HepG2 (cell line): ENCODE data around the gene SIAH1. TPM values are rescaled to one million over a fixed set of nuclear protein-coding genes. Genes with fewer than 3 reads are reported as not detected.

ENCODE experiments used
- ATAC-seq: fragments of 200-7000 bp; cut with Tn5 transposase; 3 replicates; pipeline ENCODE4 v1.9.1; 2020; ENCODE audit warnings: mild to moderate bottlenecking, moderate library complexity
- BruUV-seq: library from RNA; stranded (reverse); fragments of 400-500 nt; replicated peaks from 2 replicates; lab custom pipeline; 2021; lab: Mats Ljungman, UMichigan
- CTCF ChIA-PET: fragments of 300-600 bp; formaldehyde crosslinking; extraction: SDS; loops from one replicate; lab custom pipeline; 2021; ENCODE audit warnings: low total read pairs, inconsistent platforms, low intra/inter-chr PET ratio; lab: Yijun Ruan, JAX
- POLR2A ChIA-PET: fragments of 350-600 bp; sonication (Branson Sonifier 250); formaldehyde crosslinking; loops from one replicate; lab custom pipeline; 2020; ENCODE audit warnings: antibody characterized with exemption, inconsistent platforms; lab: Yijun Ruan, JAX
- DNase-seq: peaks from one replicate; pipeline ENCODE4 v3.0.0-alpha.2; 2015; ENCODE audit warnings: low spot score
- FAIRE-seq: peaks from 3 replicates; lab custom pipeline; 2011; peaks lifted over from hg19 to GRCh38; lab: Jason Lieb, UNC
- H2AFZ ChIP-seq: one replicate; pipeline ENCODE4 v1.6.1; 2011; ENCODE audit warnings: low read length, inconsistent platforms
- H3K27ac ChIP-seq: fragments of 300-600 bp; 3 replicates; pipeline ENCODE4 v1.8.0; 2011; ENCODE audit warnings: mixed run types, mild to moderate bottlenecking, mixed read lengths, low read length, inconsistent platforms; ENCODE audit not compliant: insufficient read depth; ENCODE audit errors: extremely low read length
- H3K27me3 ChIP-seq, 2 experiments: fragments of 200-600 bp in 1 of 2; 2 replicates in 1 of 2; 3 replicates in 1 of 2; pipeline versions ENCODE4 v1.6.0 to v1.8.0; 2011; ENCODE audit warnings: low read length in 2 of 2, mild to moderate bottlenecking in 2 of 2, moderate library complexity in 2 of 2, inconsistent platforms in 1 of 2; ENCODE audit not compliant: insufficient read depth in 2 of 2, control insufficient read depth in 1 of 2
- H3K36me3 ChIP-seq, 2 experiments: fragments of 200-600 bp in 1 of 2; replicated peaks in 1 of 2; 2 replicates in 1 of 2; 3 replicates in 1 of 2; pipeline versions ENCODE4 v1.5.1 to v1.8.0; 2011; ENCODE audit warnings: low read length in 2 of 2, inconsistent platforms in 1 of 2; ENCODE audit not compliant: insufficient read depth in 2 of 2, control insufficient read depth in 1 of 2
- H3K4me1 ChIP-seq: 2 replicates; pipeline ENCODE4 v1.5.1; 2012; ENCODE audit warnings: low read length, inconsistent platforms; ENCODE audit not compliant: insufficient read depth
- H3K4me2 ChIP-seq: 2 replicates; pipeline ENCODE4 v1.6.0; 2011; ENCODE audit warnings: low read depth, low read length, inconsistent platforms
- H3K4me3 ChIP-seq, 3 experiments: fragments of 200-600 bp in 1 of 3; sonication (generic), shearing (Covaris generic) in 1 of 3; replicated peaks in 1 of 3; 2 replicates each; pipeline ENCODE4 v1.5.1; 2011 to 2016; ENCODE audit warnings: low read length in 3 of 3, inconsistent platforms in 2 of 3, low read depth in 2 of 3, mild to moderate bottlenecking in 2 of 3, control low read depth in 1 of 3, mixed read lengths in 1 of 3; ENCODE audit not compliant: insufficient read depth in 1 of 3
- H3K79me2 ChIP-seq: one replicate; pipeline ENCODE4 v1.6.1; 2011; ENCODE audit warnings: low read length, inconsistent platforms; ENCODE audit not compliant: insufficient read depth
- H3K9ac ChIP-seq: 2 replicates; pipeline ENCODE4 v1.6.0; 2011; ENCODE audit warnings: mild to moderate bottlenecking, low read depth, low read length, inconsistent platforms; ENCODE audit not compliant: insufficient read depth
- H3K9me3 ChIP-seq: 2 replicates; pipeline ENCODE4 v1.5.1; 2012; ENCODE audit warnings: mild to moderate bottlenecking, low read length
- H4K20me1 ChIP-seq: 2 replicates; pipeline ENCODE4 v1.6.0; 2011; ENCODE audit warnings: inconsistent platforms, mild to moderate bottlenecking, low read length, moderate library complexity; ENCODE audit not compliant: insufficient read depth
- NKX3-1 ChIP-seq: sonication (generic); formaldehyde crosslinking; IDR thresholded peaks from 2 replicates; pipeline ENCODE4 v1.5.0; 2020; ENCODE audit warnings: missing genetic modification reagents
- PCBP2 ChIP-seq: fragments of 200-400 bp; formaldehyde crosslinking; optimal IDR thresholded peaks from 2 replicates; pipeline ENCODE3; 2018; ENCODE audit warnings: low read length, low read depth; ENCODE audit not compliant: poor library complexity, severe bottlenecking
- POLR2AphosphoS2 ChIP-seq: IDR thresholded peaks from 2 replicates; pipeline ENCODE4 v1.6.1; 2011; ENCODE audit warnings: low read depth, low read length, improper control_type of control experiment
- RAD21 ChIP-seq: fragments of 450-650 bp; formaldehyde crosslinking; IDR thresholded peaks from 2 replicates; pipeline ENCODE4 v1.5.0; 2020; ENCODE audit warnings: mild to moderate bottlenecking
- YEATS2 ChIP-seq: sonication (generic); formaldehyde crosslinking; IDR thresholded peaks from 2 replicates; pipeline ENCODE4 v1.4.0; 2020; ENCODE audit warnings: missing genetic modification reagents, borderline replicate concordance
- ZBTB1 ChIP-seq: sonication (generic); formaldehyde crosslinking; IDR thresholded peaks from 2 replicates; pipeline ENCODE4 v1.4.0; 2020; ENCODE audit warnings: missing genetic modification reagents, borderline replicate concordance
- ZNF12 ChIP-seq: sonication (generic); formaldehyde crosslinking; IDR thresholded peaks from 2 replicates; pipeline ENCODE4 v1.5.0; 2020; ENCODE audit warnings: missing genetic modification reagents
- ZNF337 ChIP-seq: sonication (generic); formaldehyde crosslinking; IDR thresholded peaks from 2 replicates; pipeline ENCODE4 v1.5.1; 2020; ENCODE audit warnings: missing genetic modification reagents, low read depth, mild to moderate bottlenecking, borderline replicate concordance
- WGBS: methylation state at CpG from one replicate; pipeline ENCODE4 v1.1.6; 2017; ENCODE audit warnings: low lambda C conversion rate; 5-methylcytosine and 5-hydroxymethylcytosine counted together
- in situ Hi-C: cut with HindIII; loops from 2 replicates; pipeline ENCODE4 v1.10.0; 2017; ENCODE audit warnings: low pct_unique_long_range_greater_than_20kb; ENCODE audit not compliant: extremely low pct_ligation_motif_present
- intact Hi-C: fragments of 100-400 bp; cut with micrococcal nuclease; formaldehyde crosslinking; loops from one replicate; pipeline ENCODE4 v1.10.0; 2022; ENCODE audit not compliant: unreplicated experiment
- polyA plus RNA-seq, 8 experiments: library from polyadenylated mRNA; depleted of rRNA in 3 of 8; stranded (reverse) in 7 of 8; unstranded in 1 of 8; fragments of >200 nt; fragmentation: Illumina TruSeq in 4 of 8; extraction: Trizol in 4 of 8; gene quantifications; 2 replicates each; pipeline versions ENCODE4 v1.2.1 to v1.2.3, GENCODE V29; 2011 to 2016; ENCODE audit warnings: low read depth in 4 of 8, missing spikeins in 1 of 8, mixed read lengths in 1 of 8; ENCODE audit not compliant: insufficient read depth in 1 of 8
- total RNA-seq, 5 experiments: library from RNA; depleted of rRNA; stranded (reverse); fragments of >200 nt; fragmentation: Illumina TruSeq; extraction: Trizol; gene quantifications; 2 replicates each; pipeline ENCODE4 v1.2.3, GENCODE V29; 2016; ENCODE audit warnings: low read depth in 1 of 5
- TF ChIP-seq, protein P1 (sequence below): sonication (generic); formaldehyde crosslinking; IDR thresholded peaks from 2 replicates; pipeline ENCODE4 v1.4.0; 2020; ENCODE audit warnings: missing genetic modification reagents, borderline replicate concordance
- TF ChIP-seq, protein P2 (sequence below): IDR thresholded peaks from 2 replicates; pipeline ENCODE4 v1.6.1; 2016; ENCODE audit warnings: missing compliant biosample characterization, missing genetic modification reagents, borderline replicate concordance
- TF ChIP-seq, protein P3 (sequence below): IDR thresholded peaks from 2 replicates; pipeline ENCODE4 v1.6.1; 2018; ENCODE audit warnings: missing genetic modification reagents, mild to moderate bottlenecking, missing compliant biosample characterization
- TF ChIP-seq, protein P4 (sequence below): sonication (generic); formaldehyde crosslinking; IDR thresholded peaks from 2 replicates; pipeline ENCODE4 v1.4.0; 2020; ENCODE audit warnings: missing genetic modification reagents

The SIAH1 gene
- total and polyA plus RNA-seq, 2 of the 13 experiments (the other 11 are each of a cell fraction or from before 2014, with no cell fraction given), result 16.0 to 28.6 TPM

DNA sequence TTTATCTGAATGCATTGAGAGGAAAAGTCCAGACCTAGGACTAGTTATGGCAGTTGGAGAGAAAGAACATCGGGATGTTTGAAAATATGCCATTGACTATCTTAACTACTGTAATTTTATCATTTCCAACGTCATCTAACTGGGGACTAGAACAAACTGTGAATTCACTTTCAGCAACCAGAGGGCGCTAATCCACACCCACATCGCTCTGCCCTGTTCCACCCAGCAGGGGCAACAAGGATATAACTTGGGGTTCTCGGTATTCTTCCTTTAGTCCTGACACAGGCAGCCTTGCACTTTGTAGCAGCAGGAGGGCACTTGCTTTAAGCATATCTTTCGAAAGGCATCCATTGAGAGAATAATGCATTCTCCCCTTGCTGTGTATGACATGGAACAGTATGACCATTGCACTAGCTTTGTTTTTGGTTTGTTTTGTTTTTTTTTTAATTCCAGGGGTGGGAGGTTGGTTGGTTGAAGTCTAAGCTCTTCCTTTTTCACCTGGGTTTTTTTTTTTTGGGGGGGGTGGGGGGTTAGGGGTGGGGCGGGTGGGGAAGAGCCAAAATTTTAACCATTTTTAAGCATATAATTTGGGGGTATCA is 31.5 kb downstream of the SIAH1 start (continued):
- TF ChIP-seq ZNF337 (no peak), RAD21 (CRISPR knock-in tag) (peak; percentile 90), YEATS2 (CRISPR knock-in tag) (peak; percentile 40; the same call in 1 of the 2 replicates), ZNF12 (CRISPR knock-in tag) (0 out of 2 replicates have a peak, but pooled peaks have one; percentile 66)
- TF ChIP-seq, protein P1, sequence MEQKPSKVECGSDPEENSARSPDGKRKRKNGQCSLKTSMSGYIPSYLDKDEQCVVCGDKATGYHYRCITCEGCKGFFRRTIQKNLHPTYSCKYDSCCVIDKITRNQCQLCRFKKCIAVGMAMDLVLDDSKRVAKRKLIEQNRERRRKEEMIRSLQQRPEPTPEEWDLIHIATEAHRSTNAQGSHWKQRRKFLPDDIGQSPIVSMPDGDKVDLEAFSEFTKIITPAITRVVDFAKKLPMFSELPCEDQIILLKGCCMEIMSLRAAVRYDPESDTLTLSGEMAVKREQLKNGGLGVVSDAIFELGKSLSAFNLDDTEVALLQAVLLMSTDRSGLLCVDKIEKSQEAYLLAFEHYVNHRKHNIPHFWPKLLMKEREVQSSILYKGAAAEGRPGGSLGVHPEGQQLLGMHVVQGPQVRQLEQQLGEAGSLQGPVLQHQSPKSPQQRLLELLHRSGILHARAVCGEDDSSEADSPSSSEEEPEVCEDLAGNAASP (CRISPR knock-in tag), result no peak

DNA sequence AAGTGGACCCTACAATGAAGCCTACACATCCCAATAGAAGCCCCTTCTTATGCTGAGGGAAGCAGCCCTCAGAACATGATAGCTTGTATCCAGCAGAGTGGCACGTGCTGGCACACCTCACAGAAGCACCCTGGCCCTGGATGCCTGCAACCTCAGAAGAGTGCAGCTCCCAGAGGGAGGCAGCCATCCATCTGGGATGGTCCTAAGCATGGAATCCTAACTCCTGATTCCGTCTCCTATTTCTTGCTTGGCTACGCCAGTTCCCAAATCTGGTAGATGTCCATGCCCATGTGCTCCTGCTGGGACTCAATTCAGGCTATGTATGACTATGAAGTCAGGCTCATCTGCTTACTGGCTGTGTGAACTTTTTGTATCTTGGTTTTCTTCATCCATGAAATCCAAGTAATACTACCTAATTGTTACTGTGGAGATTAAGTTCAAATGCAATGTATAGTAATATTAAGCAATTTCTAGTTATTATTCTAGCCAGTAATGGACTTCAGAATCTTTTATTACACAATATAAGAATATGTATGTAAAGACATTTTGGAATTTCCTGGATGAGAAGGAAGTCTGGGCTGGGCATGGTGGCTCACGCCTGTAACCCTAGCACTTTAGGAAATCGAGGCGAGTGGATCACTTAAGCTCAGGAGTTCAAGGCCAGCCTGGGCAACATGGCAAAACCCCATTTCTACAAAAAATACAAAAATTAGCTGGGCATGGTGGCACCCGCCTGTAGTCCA is 32.4 kb downstream of the SIAH1 start:
- DNase-seq (no peak), FAIRE-seq (no peak), ATAC-seq (peak; percentile 17; the same call in 2 of the 3 replicates)
- no peaks in the 10 kb centered on the region for H3K4me1 ChIP-seq
- no peak overlapping the region for H2AFZ ChIP-seq
- no peak overlapping the region for H3K27ac ChIP-seq
- intact Hi-C loops (loop anchor here (1.0 to 2.0 kb wide), 4 partner anchors 82 to 270 kb away; no protein-coding TSS in a partner anchor), in situ Hi-C loops (no loop called here)
- no peaks in the 10 kb centered on the region for H4K20me1 ChIP-seq
- H3K27me3 ChIP-seq, result no peaks in the 10 kb centered on the region
- 88% methylated on average over 7 of the region's 7 CpGs for WGBS
- ChIA-PET POLR2A (interaction anchor here (1.2 to 1.7 kb wide), 2 partner anchors 174 to 270 kb away, joined by 3 to 6 read pairs; no protein-coding TSS in a partner anchor), CTCF (interaction anchor here (0.7 to 2.8 kb wide), 9 partner anchors 21 to 277 kb away, joined by 3 to 38 read pairs (median 5); no protein-coding TSS in a partner anchor)
- no peak overlapping the region for H3K4me3 ChIP-seq
- peaks cover 2% of the 10 kb centered on the region for H3K79me2 ChIP-seq
- H3K4me2 ChIP-seq, result no peak overlapping the region
- H3K36me3 ChIP-seq, result peaks cover 10 to 53% of the 10 kb centered on the region in 2 experiments
- no peak overlapping the region for H3K9ac ChIP-seq
- TSS peak; percentile 33 for BruUV-seq
- H3K9me3 ChIP-seq, result no peaks in the 10 kb centered on the region
- TF ChIP-seq, protein P2, sequence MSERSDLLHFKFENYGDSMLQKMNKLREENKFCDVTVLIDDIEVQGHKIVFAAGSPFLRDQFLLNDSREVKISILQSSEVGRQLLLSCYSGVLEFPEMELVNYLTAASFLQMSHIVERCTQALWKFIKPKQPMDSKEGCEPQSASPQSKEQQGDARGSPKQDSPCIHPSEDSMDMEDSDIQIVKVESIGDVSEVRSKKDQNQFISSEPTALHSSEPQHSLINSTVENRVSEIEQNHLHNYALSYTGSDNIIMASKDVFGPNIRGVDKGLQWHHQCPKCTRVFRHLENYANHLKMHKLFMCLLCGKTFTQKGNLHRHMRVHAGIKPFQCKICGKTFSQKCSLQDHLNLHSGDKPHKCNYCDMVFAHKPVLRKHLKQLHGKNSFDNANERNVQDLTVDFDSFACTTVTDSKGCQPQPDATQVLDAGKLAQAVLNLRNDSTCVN (CRISPR knock-in tag), result no peak
- TF ChIP-seq NKX3-1 (CRISPR knock-in tag) (no peak), POLR2AphosphoS2 (no peak), PCBP2 (no peak), ZBTB1 (CRISPR knock-in tag) (no peak)
- TF ChIP-seq, protein P3, sequence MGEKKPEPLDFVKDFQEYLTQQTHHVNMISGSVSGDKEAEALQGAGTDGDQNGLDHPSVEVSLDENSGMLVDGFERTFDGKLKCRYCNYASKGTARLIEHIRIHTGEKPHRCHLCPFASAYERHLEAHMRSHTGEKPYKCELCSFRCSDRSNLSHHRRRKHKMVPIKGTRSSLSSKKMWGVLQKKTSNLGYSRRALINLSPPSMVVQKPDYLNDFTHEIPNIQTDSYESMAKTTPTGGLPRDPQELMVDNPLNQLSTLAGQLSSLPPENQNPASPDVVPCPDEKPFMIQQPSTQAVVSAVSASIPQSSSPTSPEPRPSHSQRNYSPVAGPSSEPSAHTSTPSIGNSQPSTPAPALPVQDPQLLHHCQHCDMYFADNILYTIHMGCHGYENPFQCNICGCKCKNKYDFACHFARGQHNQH (CRISPR knock-in tag), result no peak
- TF ChIP-seq, protein P4, sequence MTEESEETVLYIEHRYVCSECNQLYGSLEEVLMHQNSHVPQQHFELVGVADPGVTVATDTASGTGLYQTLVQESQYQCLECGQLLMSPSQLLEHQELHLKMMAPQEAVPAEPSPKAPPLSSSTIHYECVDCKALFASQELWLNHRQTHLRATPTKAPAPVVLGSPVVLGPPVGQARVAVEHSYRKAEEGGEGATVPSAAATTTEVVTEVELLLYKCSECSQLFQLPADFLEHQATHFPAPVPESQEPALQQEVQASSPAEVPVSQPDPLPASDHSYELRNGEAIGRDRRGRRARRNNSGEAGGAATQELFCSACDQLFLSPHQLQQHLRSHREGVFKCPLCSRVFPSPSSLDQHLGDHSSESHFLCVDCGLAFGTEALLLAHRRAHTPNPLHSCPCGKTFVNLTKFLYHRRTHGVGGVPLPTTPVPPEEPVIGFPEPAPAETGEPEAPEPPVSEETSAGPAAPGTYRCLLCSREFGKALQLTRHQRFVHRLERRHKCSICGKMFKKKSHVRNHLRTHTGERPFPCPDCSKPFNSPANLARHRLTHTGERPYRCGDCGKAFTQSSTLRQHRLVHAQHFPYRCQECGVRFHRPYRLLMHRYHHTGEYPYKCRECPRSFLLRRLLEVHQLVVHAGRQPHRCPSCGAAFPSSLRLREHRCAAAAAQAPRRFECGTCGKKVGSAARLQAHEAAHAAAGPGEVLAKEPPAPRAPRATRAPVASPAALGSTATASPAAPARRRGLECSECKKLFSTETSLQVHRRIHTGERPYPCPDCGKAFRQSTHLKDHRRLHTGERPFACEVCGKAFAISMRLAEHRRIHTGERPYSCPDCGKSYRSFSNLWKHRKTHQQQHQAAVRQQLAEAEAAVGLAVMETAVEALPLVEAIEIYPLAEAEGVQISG, result no peak
